NCI-H2227 treated with DMSO at 0.1 percent for 48 hours (cell line): ENCODE measurements around the gene CFAP99.
"Not testable (repeated sequence)": the region's sequence is repeated elsewhere in the genome, so short reads cannot be mapped to it uniquely, and the experiment has no call there.

Experiments
- DNase-seq: peaks from one replicate; lab custom pipeline; 2025; lab: John Stamatoyannopoulos, UW

CFAP99 gene

GRCh38 chr4:2429945-2430757, 11.4 kb downstream of the CFAP99 start:
- not testable (repeated sequence) for DNase-seq

- no peak for DNase-seq
These were observed 13.2 kb downstream of the CFAP99 start for GRCh38 chr4:2432004-2432403.

GRCh38 chr4:2432991-2433530, 14.3 kb downstream of the CFAP99 start:
- no peak for DNase-seq

- no peak for DNase-seq
These were observed 15.0 kb downstream of the CFAP99 start for GRCh38 chr4:2433609-2434350.

GRCh38 chr4:2434420-2434819, 15.7 kb downstream of the CFAP99 start:
- DNase-seq, result no peak

GRCh38 chr4:2436301-2436700, 17.5 kb downstream of the CFAP99 start:
- no peak for DNase-seq

GRCh38 chr4:2436761-2437474, 18.2 kb downstream of the CFAP99 start:
- no peak for DNase-seq

- no peak for DNase-seq
These were observed 18.9 kb downstream of the CFAP99 start for GRCh38 chr4:2437475-2438215.

GRCh38 chr4:2438822-2439718, 20.3 kb downstream of the CFAP99 start:
- no peak for DNase-seq

- DNase-seq, result no peak
These were observed 22.8 kb downstream of the CFAP99 start for GRCh38 chr4:2441393-2442174.

GRCh38 chr4:2442175-2442993, 23.6 kb downstream of the CFAP99 start:
- no peak for DNase-seq

GRCh38 chr4:2443061-2443730, 24.4 kb downstream of the CFAP99 start:
- DNase-seq, result no peak

- no peak for DNase-seq
These were observed 25.4 kb downstream of the CFAP99 start for GRCh38 chr4:2443956-2444740.

- no peak for DNase-seq
These were observed 26.4 kb downstream of the CFAP99 start for GRCh38 chr4:2445130-2445529.

GRCh38 chr4:2445571-2445970, 26.8 kb downstream of the CFAP99 start:
- DNase-seq, result no peak

- no peak for DNase-seq
These were observed 28.2 kb downstream of the CFAP99 start for GRCh38 chr4:2446656-2447564.

- DNase-seq, result no peak
These were observed 29.8 kb downstream of the CFAP99 start for GRCh38 chr4:2448589-2448988.
